Endothelial cell of umbilical vein (primary cell): ENCODE results near the gene PCBD2.

ENCODE experiments used
- EZH2 ChIP-seq: IDR thresholded peaks from 2 replicates; pipeline ENCODE4 v1.6.1; 2012; ENCODE audit warnings: borderline replicate concordance, low read depth, mild to moderate bottlenecking, moderate library complexity, low read length, inconsistent platforms; ENCODE audit not compliant: severe bottlenecking
- FOS ChIP-seq: IDR thresholded peaks from 2 replicates; pipeline ENCODE4 v1.6.1; 2011; ENCODE audit warnings: mild to moderate bottlenecking, low read length, moderate library complexity, borderline replicate concordance; ENCODE audit not compliant: insufficient read depth
- JUN ChIP-seq: IDR thresholded peaks from 2 replicates; pipeline ENCODE4 v1.6.1; 2011; ENCODE audit warnings: borderline replicate concordance, low read depth; ENCODE audit not compliant: insufficient read length, insufficient read depth
- MYC ChIP-seq: IDR thresholded peaks from one replicate; pipeline ENCODE4 v1.6.1; 2011; ENCODE audit warnings: mild to moderate bottlenecking, low read depth, low read length
- POLR2A ChIP-seq: IDR thresholded peaks from 2 replicates; pipeline ENCODE4 v1.6.1; 2012; ENCODE audit warnings: low read depth, mild to moderate bottlenecking, control low read depth, low read length
- POLR2AphosphoS5 ChIP-seq: IDR thresholded peaks from 2 replicates; pipeline ENCODE4 v1.6.1; 2012; ENCODE audit warnings: low read depth, mild to moderate bottlenecking, control low read depth, low read length, moderate library complexity; ENCODE audit not compliant: insufficient read depth
- TF ChIP-seq, protein P1 (sequence below), 2 donors: IDR thresholded peaks; 1 replicate in 1 of 2; 2 replicates in 1 of 2; pipeline ENCODE4 v1.5.1; 2011; ENCODE audit warnings: low read length in 2 of 2, mild to moderate bottlenecking in 2 of 2, moderate library complexity in 2 of 2, control low read depth in 1 of 2, inconsistent platforms in 1 of 2, low read depth in 1 of 2; ENCODE audit not compliant: insufficient read depth in 1 of 2; ENCODE audit errors: extremely low read depth in 1 of 2
- TF ChIP-seq, protein P2 (sequence below): IDR thresholded peaks from 2 replicates; pipeline ENCODE4 v1.6.1; 2011; ENCODE audit not compliant: insufficient read depth, insufficient read length

DNA sequence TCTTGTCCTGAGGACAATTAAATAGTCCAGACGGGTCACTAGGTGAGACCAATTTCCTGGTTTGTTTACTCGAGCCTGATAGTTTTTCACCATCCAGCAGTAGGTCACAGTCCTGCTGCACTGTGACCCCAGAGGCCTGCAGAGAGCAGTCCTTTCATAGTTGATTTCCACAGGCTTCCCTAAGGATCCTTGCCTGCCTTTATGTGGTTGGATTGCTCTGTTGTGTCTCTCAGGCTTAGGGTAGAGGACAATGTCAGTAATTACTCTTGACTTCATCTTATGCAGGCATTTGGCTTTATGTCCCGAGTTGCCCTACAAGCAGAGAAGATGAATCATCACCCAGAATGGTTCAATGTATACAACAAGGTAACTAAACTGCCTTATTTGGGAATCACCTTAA lies 53.8 kb downstream of the PCBD2 start:
- TF ChIP-seq, protein P1, sequence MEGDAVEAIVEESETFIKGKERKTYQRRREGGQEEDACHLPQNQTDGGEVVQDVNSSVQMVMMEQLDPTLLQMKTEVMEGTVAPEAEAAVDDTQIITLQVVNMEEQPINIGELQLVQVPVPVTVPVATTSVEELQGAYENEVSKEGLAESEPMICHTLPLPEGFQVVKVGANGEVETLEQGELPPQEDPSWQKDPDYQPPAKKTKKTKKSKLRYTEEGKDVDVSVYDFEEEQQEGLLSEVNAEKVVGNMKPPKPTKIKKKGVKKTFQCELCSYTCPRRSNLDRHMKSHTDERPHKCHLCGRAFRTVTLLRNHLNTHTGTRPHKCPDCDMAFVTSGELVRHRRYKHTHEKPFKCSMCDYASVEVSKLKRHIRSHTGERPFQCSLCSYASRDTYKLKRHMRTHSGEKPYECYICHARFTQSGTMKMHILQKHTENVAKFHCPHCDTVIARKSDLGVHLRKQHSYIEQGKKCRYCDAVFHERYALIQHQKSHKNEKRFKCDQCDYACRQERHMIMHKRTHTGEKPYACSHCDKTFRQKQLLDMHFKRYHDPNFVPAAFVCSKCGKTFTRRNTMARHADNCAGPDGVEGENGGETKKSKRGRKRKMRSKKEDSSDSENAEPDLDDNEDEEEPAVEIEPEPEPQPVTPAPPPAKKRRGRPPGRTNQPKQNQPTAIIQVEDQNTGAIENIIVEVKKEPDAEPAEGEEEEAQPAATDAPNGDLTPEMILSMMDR (IDR thresholded peaks at IDR 0.05; ENCODE audit: extremely low read depth in 1 of 2, insufficient read depth in 1 of 2, low read depth in 1 of 2, low read length in 2 of 2) = no peak
- no peak for TF ChIP-seq POLR2AphosphoS5
- no peak for TF ChIP-seq EZH2
- TF ChIP-seq POLR2A = no peak
- TF ChIP-seq, protein P2, sequence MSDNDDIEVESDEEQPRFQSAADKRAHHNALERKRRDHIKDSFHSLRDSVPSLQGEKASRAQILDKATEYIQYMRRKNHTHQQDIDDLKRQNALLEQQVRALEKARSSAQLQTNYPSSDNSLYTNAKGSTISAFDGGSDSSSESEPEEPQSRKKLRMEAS = no peak
- TF ChIP-seq MYC = no peak
- no peak for TF ChIP-seq JUN
- TF ChIP-seq FOS = no peak
